ENCODE data around the gene PDHB. TPM values are rescaled to one million over a fixed set of nuclear protein-coding genes. Genes with fewer than 3 reads are reported as not detected.

PDHB gene
- total RNA-seq, 1 donor, result 75.4 TPM

DNA sequence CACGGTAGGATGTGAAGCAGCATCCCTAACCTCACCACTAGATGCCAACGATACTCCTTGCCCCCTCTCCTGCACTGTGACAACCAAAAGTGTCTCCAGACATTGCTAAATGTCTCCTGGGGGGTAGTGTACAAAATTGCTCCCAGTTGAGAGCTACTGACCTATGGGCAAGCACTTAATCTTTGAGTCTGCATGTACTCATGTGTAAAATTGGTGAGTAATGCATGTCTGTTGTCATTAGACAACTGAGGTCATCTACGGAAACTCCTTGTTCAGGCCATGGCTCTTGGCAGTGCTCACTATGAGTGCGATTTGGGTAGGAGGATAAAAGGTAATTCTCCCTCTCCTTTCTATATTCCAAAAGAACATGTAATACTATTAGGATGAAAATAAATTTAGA lies 29.2 kb downstream of the PDHB start:
- no peak overlapping the region for H3K4me3 ChIP-seq (ENCODE audit: low read depth, low read length)
- peak; percentile 62 for DNase-seq (ENCODE audit: low read depth)
- no peak for TF ChIP-seq CTCF (IDR thresholded peaks at IDR 0.05; ENCODE audit: insufficient read depth, low read length)

GRCh38 chr3:58403513-58404109 lies 30.0 kb downstream of the PDHB start:
- DNase-seq (ENCODE audit: low read depth), result no peak
- no peak overlapping the region for H3K4me3 ChIP-seq (ENCODE audit: low read depth, low read length)
- TF ChIP-seq CTCF (IDR thresholded peaks at IDR 0.05; ENCODE audit: insufficient read depth, low read length), result no peak

GRCh38 chr3:58398669-58399333 lies 34.8 kb downstream of the PDHB start:
- no peak for TF ChIP-seq CTCF (IDR thresholded peaks at IDR 0.05; ENCODE audit: insufficient read depth, low read length)
- H3K4me3 ChIP-seq (ENCODE audit: low read depth, low read length), result no peak overlapping the region
- DNase-seq (ENCODE audit: low read depth), result no peak

DNA sequence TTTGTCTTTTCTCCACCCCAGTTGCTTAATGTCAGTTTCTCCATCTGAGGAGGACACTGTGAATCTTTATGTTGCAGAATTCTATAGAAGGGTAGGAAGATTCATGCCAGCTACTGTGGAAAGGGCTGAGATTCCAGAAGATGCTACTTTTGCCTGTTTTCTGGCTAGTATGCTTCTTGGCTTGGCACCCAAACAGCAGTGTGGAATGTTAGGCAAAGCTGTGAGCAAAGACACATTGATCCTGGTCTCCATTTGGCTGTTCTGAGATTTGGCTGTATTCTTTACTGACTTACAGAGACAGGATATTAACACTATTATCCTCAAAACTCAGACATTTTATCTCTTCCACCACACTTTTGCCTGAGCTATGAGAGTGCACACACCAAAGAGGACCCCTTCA lies 39.3 kb downstream of the PDHB start:
- no peak for TF ChIP-seq CTCF (IDR thresholded peaks at IDR 0.05; ENCODE audit: insufficient read depth, low read length)
- peak; percentile 33 for DNase-seq (ENCODE audit: low read depth)
- H3K4me3 ChIP-seq (ENCODE audit: low read depth, low read length), result no peak overlapping the region

DNA sequence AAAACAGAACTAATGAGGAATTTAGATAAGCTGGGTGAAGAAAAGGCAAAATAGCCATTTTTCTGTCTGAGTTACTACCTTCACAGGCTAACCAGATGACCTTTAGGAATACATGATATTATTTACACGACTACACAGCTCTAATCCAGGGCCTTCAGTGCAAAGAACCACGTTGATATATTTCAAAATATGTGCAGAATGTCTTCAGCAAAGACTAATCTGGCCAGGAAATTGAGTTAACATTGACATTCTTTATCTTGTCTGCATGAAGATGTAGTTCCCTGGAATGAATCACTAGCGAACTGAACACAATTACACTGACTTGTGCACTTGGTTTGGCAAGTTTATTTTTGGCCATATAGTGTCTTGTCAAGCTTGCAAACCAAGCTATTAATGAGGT lies 41.5 kb downstream of the PDHB start:
- H3K4me3 ChIP-seq (ENCODE audit: low read depth, low read length), result no peak overlapping the region
- peak; percentile 26 for DNase-seq (ENCODE audit: low read depth)
- TF ChIP-seq CTCF (IDR thresholded peaks at IDR 0.05; ENCODE audit: insufficient read depth, low read length), result no peak

GRCh38 chr3:58391156-58391865 lies 42.3 kb downstream of the PDHB start:
- peak; percentile 80 for DNase-seq (ENCODE audit: low read depth)
- no peak for TF ChIP-seq CTCF (IDR thresholded peaks at IDR 0.05; ENCODE audit: insufficient read depth, low read length)
- no peak overlapping the region for H3K4me3 ChIP-seq (ENCODE audit: low read depth, low read length)
